ENCODE measurements around the gene CELF2.

GRCh38 chr10:11272915-11273389 is 255.3 kb downstream of the CELF2 start:
- TF ChIP-seq POLR2A (IDR thresholded peaks at IDR 0.05) (no peak), CTCF (IDR thresholded peaks at IDR 0.05) (no peak)

Data from body of pancreas (tissue), 4 donors.